H9 (cell line): ENCODE measurements around the gene RSU1. TPM values are rescaled to one million over a fixed set of nuclear protein-coding genes. Genes with fewer than 3 reads are reported as not detected.

Source experiments
- DNase-seq: peaks from one replicate; pipeline ENCODE4 v3.0.0-alpha.2; 2017
- H2AFZ ChIP-seq: one replicate; pipeline ENCODE4 v1.6.1; 2013; ENCODE audit warnings: mild to moderate bottlenecking, low read length, control low read depth, moderate library complexity
- H2AK5ac ChIP-seq: 2 replicates; pipeline ENCODE4 v1.6.1; 2013; ENCODE audit warnings: low read length, control low read depth, mixed read lengths; ENCODE audit not compliant: insufficient read length
- H2BK120ac ChIP-seq: one replicate; pipeline ENCODE4 v1.6.1; 2013; ENCODE audit warnings: low read depth, mild to moderate bottlenecking, low read length, control low read depth, inconsistent platforms; ENCODE audit not compliant: poor library complexity, severe bottlenecking
- H2BK12ac ChIP-seq: 2 replicates; pipeline ENCODE4 v1.6.1; 2013; ENCODE audit warnings: low read length, control low read depth, mixed read lengths, low read depth; ENCODE audit not compliant: insufficient read length
- H2BK15ac ChIP-seq: 2 replicates; pipeline ENCODE4 v1.6.1; 2013; ENCODE audit warnings: low read depth, low read length, control low read depth
- H2BK20ac ChIP-seq: one replicate; pipeline ENCODE4 v1.6.1; 2013; ENCODE audit warnings: low read depth, mild to moderate bottlenecking, low read length, control low read depth, inconsistent platforms; ENCODE audit not compliant: poor library complexity, severe bottlenecking
- H2BK5ac ChIP-seq: 2 replicates; pipeline ENCODE4 v1.6.1; 2013; ENCODE audit warnings: low read length, control low read depth, mixed read lengths; ENCODE audit not compliant: insufficient read length
- H3K14ac ChIP-seq: 2 replicates; pipeline ENCODE4 v1.6.1; 2013; ENCODE audit warnings: low read length, control low read depth; ENCODE audit not compliant: insufficient read depth
- H3K18ac ChIP-seq: 2 replicates; pipeline ENCODE4 v1.6.1; 2013; ENCODE audit warnings: low read depth, mild to moderate bottlenecking, mixed read lengths, low read length, control low read depth; ENCODE audit not compliant: insufficient read length
- H3K23ac ChIP-seq: 2 replicates; pipeline ENCODE4 v1.6.1; 2013; ENCODE audit warnings: low read length, control low read depth, mixed read lengths, low read depth; ENCODE audit not compliant: insufficient read length
- H3K23me2 ChIP-seq: 2 replicates; pipeline ENCODE4 v1.6.1; 2013; ENCODE audit warnings: low read depth, mild to moderate bottlenecking, mixed read lengths, low read length, control low read depth; ENCODE audit not compliant: insufficient read length, poor library complexity, severe bottlenecking
- H3K27ac ChIP-seq: 2 replicates; pipeline ENCODE4 v1.5.1; 2013; ENCODE audit warnings: low read length, control low read depth, mixed read lengths, low read depth; ENCODE audit not compliant: insufficient read length
- H3K27me3 ChIP-seq: 2 replicates; pipeline ENCODE4 v1.6.1; 2013; ENCODE audit warnings: low read length, control low read depth, inconsistent platforms; ENCODE audit not compliant: insufficient read depth
- H3K4ac ChIP-seq: 2 replicates; pipeline ENCODE4 v1.6.1; 2013; ENCODE audit warnings: low read depth, mild to moderate bottlenecking, control low read depth, inconsistent platforms, low read length, moderate library complexity
- H3K4me1 ChIP-seq: 2 replicates; pipeline ENCODE4 v1.6.1; 2013; ENCODE audit warnings: low read length, control low read depth, inconsistent platforms; ENCODE audit not compliant: insufficient read depth
- H3K4me2 ChIP-seq: 2 replicates; pipeline ENCODE4 v1.6.1; 2013; ENCODE audit warnings: low read length, control low read depth, mixed read lengths; ENCODE audit not compliant: insufficient read length, insufficient read depth
- H3K56ac ChIP-seq: 2 replicates; pipeline ENCODE4 v1.6.1; 2013; ENCODE audit warnings: low read depth, mild to moderate bottlenecking, mixed read lengths, low read length, control low read depth; ENCODE audit not compliant: insufficient read length
- H3K79me1 ChIP-seq: 2 replicates; pipeline ENCODE4 v1.6.1; 2013; ENCODE audit warnings: low read depth, mild to moderate bottlenecking, moderate library complexity, low read length, control low read depth, inconsistent platforms; ENCODE audit not compliant: insufficient read depth, poor library complexity, severe bottlenecking
- H3K79me2 ChIP-seq: 2 replicates; pipeline ENCODE4 v1.6.1; 2013; ENCODE audit warnings: low read length, control low read depth, inconsistent platforms; ENCODE audit not compliant: insufficient read depth
- H3K9ac ChIP-seq: 2 replicates; pipeline ENCODE4 v1.6.1; 2013; ENCODE audit warnings: low read length, control low read depth, mixed read lengths; ENCODE audit not compliant: insufficient read length; ENCODE audit errors: extremely low read depth
- H3K9me3 ChIP-seq: one replicate; pipeline ENCODE4 v1.6.1; 2013; ENCODE audit warnings: low read depth, low read length, inconsistent platforms; ENCODE audit not compliant: control insufficient read depth
- H3T11ph ChIP-seq: one replicate; pipeline ENCODE4 v1.6.1; 2013; ENCODE audit warnings: mild to moderate bottlenecking, low read length, control low read depth, inconsistent platforms
- H4K20me1 ChIP-seq: one replicate; pipeline ENCODE4 v1.6.1; 2013; ENCODE audit not compliant: control insufficient read depth, insufficient read length, insufficient read depth
- H4K5ac ChIP-seq: 2 replicates; pipeline ENCODE4 v1.6.1; 2013; ENCODE audit warnings: low read depth, mild to moderate bottlenecking, mixed read lengths, low read length, control low read depth; ENCODE audit not compliant: insufficient read length
- H4K8ac ChIP-seq: replicated peaks from 2 replicates; pipeline ENCODE4 v1.6.1; 2013; ENCODE audit warnings: low read length, control low read depth, mixed read lengths, low read depth; ENCODE audit not compliant: insufficient read length
- H4K91ac ChIP-seq: 2 replicates; pipeline ENCODE4 v1.6.1; 2013; ENCODE audit warnings: low read depth, mild to moderate bottlenecking, moderate library complexity, mixed read lengths, low read length, control low read depth; ENCODE audit not compliant: insufficient read length
- H3K27ac Mint-ChIP-seq, 3 experiments: 2 replicates in 2 of 3; 3 replicates in 1 of 3; pipeline ENCODE4 v1.8.0; 2020 to 2021; ENCODE audit warnings: mixed read lengths in 3 of 3, mild to moderate bottlenecking in 1 of 3, moderate library complexity in 1 of 3
- H3K27me3 Mint-ChIP-seq: 2 replicates; pipeline ENCODE4 v1.8.0; 2021; ENCODE audit warnings: low read depth, mild to moderate bottlenecking, moderate library complexity, mixed read lengths
- H3K36me3 Mint-ChIP-seq, 3 experiments: 2 replicates in 2 of 3; 3 replicates in 1 of 3; pipeline ENCODE4 v1.8.0; 2020 to 2021; ENCODE audit warnings: low read depth in 3 of 3, mixed read lengths in 3 of 3; ENCODE audit not compliant: insufficient read depth in 1 of 3
- H3K4me1 Mint-ChIP-seq, 2 experiments: 2 replicates each; pipeline ENCODE4 v1.8.0; 2020; ENCODE audit warnings: mixed read lengths in 2 of 2
- H3K4me3 Mint-ChIP-seq, 2 experiments: 2 replicates in 1 of 2; 3 replicates in 1 of 2; pipeline ENCODE4 v1.8.0; 2020 to 2021; ENCODE audit warnings: mild to moderate bottlenecking in 2 of 2, mixed read lengths in 2 of 2, moderate library complexity in 1 of 2
- H3K9me3 Mint-ChIP-seq, 2 experiments: 2 replicates in 1 of 2; 3 replicates in 1 of 2; pipeline ENCODE4 v1.8.0; 2020; ENCODE audit warnings: mild to moderate bottlenecking in 2 of 2, mixed read lengths in 2 of 2, moderate library complexity in 1 of 2
- WGBS: extraction: QIAGEN DNeasy Blood & Tissue Kit; methylation state at CpG from one replicate; pipeline ENCODE4 v1.1.7; 2013; ENCODE audit warnings: missing lambda C conversion rate, low lambda C conversion rate, mixed read lengths; ENCODE audit not compliant: insufficient read length; ENCODE audit errors: extremely low coverage; 5-methylcytosine and 5-hydroxymethylcytosine counted together
- total RNA-seq: library from RNA; stranded (reverse); gene quantifications from 2 replicates; pipeline ENCODE4 v1.2.1, GENCODE V29; 2021
- TF ChIP-seq, protein P1 (sequence below): fragments of 200-600 bp; sonication (generic); conservative IDR thresholded peaks from 3 replicates; pipeline ENCODE4 v1.8.0; 2021; ENCODE audit warnings: antibody characterized with exemption, mild to moderate bottlenecking

RSU1 gene
- total RNA-seq, 1 experiment from 2014 or later, result 59.4 TPM

DNA sequence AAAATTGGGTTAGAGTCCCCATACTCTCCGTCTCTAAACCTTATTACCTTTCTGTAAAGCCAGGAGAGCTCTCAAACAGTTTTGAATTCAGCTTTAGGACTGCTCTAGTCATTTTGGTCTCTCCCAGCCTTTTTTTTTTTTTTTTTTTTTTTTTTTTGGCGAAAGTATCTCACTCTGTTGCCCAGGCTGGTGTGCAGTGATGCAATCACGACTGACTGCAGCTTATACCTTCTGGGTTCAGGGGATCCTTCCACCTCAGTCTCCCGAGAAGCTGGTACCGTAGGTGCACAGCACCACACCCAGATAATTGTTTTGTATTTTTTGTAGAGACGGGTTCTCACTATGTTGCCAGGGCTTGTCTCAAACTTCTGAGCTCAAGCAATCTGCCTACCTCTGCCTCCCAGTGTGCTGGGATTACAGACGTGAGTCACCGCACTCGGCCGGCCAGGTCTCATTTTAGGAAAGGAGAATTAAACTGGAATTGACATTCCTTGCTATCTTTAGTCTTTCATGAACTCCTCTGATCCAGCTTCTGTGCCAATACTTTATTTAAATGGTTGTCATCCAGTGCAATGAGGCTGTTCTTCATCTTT is 31.4 kb upstream of the RSU1 start:
- Histone ChIP-seq H2BK5ac (no peak overlapping the region), H2BK12ac (no peak overlapping the region), H4K8ac (no peak overlapping the region), H3K9ac (no peak overlapping the region), H3K56ac (no peak overlapping the region), H3K14ac (no peak overlapping the region), H3K23me2 (no peaks in the 10 kb centered on the region), H3T11ph (no peak overlapping the region), H4K5ac (no peak overlapping the region), H4K20me1 (no peaks in the 10 kb centered on the region), H3K27ac (no peak overlapping the region), H3K4ac (no peak overlapping the region), H2BK15ac (no peak overlapping the region), H3K4me1 (no peaks in the 10 kb centered on the region), H3K79me2 (no peaks in the 10 kb centered on the region), H3K4me2 (no peak overlapping the region), H2AFZ (no peak overlapping the region), H3K9me3 (no peaks in the 10 kb centered on the region), H2BK20ac (no peak overlapping the region), H2AK5ac (no peak overlapping the region), H4K91ac (no peak overlapping the region), H3K27me3 (no peaks in the 10 kb centered on the region), H3K18ac (no peak overlapping the region), H2BK120ac (no peak overlapping the region), H3K79me1 (no peaks in the 10 kb centered on the region), H3K23ac (no peak overlapping the region)
- peaks cover 12 to 14% of the 10 kb centered on the region in 2 experiments for H3K4me1 Mint-ChIP-seq
- H3K27ac Mint-ChIP-seq, result no peak overlapping the region
- TF ChIP-seq, protein P1, sequence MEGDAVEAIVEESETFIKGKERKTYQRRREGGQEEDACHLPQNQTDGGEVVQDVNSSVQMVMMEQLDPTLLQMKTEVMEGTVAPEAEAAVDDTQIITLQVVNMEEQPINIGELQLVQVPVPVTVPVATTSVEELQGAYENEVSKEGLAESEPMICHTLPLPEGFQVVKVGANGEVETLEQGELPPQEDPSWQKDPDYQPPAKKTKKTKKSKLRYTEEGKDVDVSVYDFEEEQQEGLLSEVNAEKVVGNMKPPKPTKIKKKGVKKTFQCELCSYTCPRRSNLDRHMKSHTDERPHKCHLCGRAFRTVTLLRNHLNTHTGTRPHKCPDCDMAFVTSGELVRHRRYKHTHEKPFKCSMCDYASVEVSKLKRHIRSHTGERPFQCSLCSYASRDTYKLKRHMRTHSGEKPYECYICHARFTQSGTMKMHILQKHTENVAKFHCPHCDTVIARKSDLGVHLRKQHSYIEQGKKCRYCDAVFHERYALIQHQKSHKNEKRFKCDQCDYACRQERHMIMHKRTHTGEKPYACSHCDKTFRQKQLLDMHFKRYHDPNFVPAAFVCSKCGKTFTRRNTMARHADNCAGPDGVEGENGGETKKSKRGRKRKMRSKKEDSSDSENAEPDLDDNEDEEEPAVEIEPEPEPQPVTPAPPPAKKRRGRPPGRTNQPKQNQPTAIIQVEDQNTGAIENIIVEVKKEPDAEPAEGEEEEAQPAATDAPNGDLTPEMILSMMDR, result no peak
- no peak overlapping the region for H3K4me3 Mint-ChIP-seq
- WGBS, result no CpG with 5 or more reads among the region's 10 CpGs
- H3K9me3 Mint-ChIP-seq, result no peaks in the 10 kb centered on the region
- H3K36me3 Mint-ChIP-seq, result no peaks in the 10 kb centered on the region
- no peaks in the 10 kb centered on the region for H3K27me3 Mint-ChIP-seq
- no peak for DNase-seq
